HG03280 (cell line): ENCODE measurements around the gene PARD6G.
"Not testable (repeated sequence)": the region's sequence is repeated elsewhere in the genome, so short reads cannot be mapped to it uniquely, and the experiment has no call there.

Experiments
- ATAC-seq: cut with Tn5 transposase; IDR thresholded peaks from one replicate; pipeline ENCODE4 v1.9.1; 2021; ENCODE audit warnings: mild to moderate bottlenecking, moderate library complexity; ENCODE audit not compliant: unreplicated experiment

Gene PARD6G

GRCh38 chr18:80247393-80247841, at the start of gene PARD6G:
TSS of gene PARD6G (minus strand) at chr18:80247514. CDS start at chr18:80247348, 166 bp downstream.
- peak; percentile 78 for ATAC-seq

DNA sequence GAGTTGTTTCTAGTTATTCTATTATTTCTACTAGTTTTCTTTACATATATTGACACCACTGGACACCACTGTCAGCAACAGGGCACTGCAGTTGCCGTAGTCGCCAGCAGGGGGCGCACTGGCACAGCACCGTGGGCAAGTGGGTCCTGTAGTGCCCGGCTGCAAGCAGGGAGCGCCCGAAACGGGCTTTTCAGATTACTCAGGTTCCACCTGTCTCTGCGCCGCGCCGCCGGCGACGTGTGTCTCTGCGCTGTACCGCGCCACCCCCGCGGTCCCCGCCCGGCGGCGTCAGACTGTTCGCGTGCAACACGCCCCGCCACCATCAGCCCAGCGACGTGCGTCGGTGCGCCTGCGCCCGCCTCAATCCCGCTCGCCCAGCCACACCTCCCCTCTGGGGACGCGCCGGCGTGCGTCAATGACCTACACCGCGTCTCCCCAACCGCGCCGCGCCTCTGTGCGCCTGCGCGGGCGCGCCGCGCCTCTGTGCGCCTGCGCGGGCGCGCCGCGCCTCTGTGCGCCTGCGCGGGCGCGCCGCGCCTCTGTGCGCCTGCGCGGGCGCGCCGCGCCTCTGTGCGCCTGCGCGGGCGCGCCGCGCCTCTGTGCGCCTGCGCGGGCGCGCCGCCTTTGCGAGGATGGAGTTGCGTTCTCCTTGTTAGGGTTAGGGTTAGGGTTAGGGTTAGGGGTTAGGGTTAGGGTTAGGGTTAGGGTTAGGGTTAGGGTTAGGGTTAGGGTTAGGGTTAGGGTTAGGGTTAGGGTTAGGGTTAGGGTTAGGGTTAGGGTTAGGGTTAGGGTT, 15.1 kb upstream of the PARD6G start:
- ATAC-seq = not testable (repeated sequence)

DNA sequence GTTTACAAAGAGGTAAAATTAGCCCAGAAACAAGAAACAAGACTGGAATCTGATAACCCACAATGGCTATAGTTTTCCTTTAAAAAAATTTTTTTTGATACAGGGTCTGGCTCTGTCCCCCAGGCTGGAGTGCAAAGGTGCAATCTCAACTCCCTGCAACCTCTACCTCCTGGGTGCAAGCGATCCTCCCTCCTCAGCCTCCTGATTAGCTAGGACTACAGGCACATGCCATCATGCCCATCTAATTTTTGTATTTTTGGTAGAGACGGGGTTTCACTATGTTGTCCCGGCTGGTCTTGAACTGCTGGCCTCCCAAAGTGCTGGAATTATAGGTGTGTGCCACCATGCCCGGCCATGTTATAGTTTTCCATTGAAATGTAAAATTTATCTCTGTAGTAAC, 12.3 kb upstream of the PARD6G start:
- ATAC-seq = no peak

- ATAC-seq = no peak
Observed at GRCh38 chr18:80258640-80259039, 11.3 kb upstream of the PARD6G start.

DNA sequence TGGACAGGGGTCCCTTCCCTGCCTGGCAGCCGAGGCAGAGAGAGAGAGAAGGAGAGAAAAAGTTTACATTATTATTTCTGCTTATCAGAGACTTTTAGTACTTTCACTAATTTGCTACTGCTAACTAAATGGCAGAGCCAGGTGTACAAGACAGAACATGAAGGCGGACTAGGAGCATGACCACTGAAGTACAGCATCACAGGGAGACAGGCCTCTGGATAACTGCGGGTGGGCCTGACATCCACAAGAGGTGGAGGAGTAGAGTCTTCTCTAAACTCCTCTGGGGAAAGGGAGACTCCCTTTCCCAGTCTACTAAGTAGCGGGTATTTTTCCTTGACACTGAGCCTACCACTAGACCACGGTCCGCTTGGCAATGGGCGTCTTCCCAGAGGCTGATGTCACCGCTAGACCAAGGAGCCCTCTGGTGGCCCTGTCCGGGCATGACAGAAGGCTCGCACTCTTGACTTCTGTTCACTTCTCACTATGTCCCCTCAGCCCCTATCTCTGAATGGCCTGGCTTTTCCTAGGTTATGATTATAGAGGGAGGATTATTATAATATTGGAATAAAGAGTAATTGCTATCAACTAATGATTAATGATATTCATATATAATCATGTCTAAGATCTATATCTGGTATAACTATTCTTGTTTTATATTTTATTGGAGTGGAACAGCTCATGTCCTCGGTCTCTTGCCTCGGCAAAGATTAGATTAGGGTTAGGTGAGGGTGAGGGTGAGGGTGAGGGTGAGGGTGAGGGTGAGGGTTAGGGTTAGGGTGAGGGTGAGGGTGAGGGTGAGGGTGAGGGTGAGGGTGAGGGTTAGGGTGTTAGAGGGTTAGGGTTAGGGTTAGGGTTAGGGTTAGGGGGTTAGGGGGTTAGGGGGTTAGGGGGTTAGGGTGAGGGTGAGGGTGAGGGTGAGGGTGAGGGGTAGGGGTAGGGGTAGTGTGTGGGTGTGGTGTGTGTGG, 10.5 kb upstream of the PARD6G start:
- not testable (repeated sequence) for ATAC-seq

DNA sequence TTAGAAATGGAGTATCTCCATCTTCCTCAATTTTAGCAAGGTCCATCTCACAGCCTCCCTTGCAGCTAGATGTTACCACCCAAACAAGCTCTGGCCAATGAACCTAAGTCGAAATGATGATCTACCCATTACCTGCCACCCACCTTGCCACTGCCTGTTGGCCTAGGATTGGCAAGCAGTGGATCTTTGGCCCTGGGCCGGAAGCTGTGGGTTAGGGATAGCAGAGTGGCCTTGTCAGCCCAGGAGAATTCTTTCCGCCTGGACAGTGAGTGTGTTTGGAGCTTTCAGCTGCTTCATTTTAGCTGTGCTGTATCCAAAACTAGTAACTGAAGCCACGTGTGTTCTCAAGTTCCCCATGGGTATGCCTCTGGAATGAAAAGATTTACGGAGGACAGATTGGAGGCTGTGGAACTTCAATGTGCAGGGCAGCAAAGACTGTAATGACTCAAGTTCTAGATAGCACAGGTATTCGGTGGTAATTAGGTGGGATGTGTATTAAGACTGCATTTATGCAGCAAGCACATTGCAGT, 7.7 kb upstream of the PARD6G start:
- ATAC-seq = no peak

DNA sequence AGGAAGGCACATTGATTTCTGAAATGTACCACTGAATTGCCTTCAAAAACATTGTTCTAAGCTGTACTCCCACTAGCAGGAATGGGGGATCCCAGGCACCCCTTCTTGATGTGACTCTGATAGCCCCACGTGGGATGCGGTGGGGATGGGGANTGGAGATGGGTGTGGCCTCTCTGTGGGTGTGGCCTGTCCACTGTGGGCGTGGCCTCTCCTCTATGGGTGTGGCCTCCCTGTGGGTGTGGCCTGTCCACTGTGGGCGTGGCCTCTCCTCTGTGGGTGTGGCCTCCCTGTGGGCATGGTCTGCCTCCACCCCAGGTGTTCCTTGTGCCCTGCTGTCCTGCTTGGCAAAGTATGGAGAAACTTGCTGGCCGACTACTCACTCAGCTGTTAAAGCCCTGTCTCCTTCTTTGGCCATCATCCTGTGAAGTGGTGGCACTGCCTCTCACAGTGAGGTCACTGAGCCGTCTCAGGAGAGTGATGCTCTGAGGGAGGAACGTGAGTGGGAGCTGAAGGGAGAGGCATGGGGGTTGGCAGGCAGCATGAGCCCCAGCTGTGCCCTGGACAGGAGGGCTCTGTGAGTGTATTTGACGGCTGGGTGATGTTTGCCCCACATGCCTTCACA, 6.7 kb upstream of the PARD6G start:
- no peak for ATAC-seq

DNA sequence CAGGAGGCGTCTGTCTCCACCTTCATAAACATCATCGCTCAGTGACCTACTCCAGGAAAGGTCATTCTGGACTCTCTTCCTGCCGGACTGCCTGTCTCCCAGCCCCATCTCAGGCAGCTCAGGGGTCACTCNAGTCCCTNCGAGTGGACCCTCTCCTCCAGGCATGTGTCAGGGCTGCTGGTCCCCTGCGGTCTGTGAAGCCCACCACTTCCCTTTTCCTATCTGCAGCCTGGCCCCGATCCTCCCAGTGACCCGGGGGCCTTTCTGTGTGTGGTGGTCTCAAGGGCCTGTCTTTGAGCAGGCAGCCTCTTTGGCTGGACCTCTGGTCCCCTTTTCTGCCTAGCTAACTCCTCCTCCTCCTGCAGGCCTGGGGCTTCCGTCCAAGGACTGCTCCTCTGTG, 5.9 kb upstream of the PARD6G start:
- no peak for ATAC-seq

DNA sequence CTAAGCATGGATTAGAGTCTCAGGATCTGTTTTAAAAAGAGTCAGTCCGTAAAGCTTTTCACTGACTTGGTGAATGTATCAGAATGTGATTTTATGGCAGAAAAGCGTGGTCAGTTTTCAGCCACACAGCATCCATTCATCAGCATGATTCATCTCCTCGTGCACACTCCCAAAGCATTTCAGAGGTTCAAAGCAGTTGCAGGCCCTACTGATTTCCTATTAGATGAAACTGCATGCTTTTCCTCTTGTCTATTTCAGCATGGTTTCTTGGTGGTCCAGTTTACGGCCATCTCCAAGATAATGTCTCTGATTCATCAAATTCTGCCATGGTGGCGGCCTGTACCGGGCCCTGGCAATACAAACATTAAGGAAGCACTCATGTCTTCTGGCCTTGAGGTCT, 4.8 kb upstream of the PARD6G start:
- no peak for ATAC-seq

DNA sequence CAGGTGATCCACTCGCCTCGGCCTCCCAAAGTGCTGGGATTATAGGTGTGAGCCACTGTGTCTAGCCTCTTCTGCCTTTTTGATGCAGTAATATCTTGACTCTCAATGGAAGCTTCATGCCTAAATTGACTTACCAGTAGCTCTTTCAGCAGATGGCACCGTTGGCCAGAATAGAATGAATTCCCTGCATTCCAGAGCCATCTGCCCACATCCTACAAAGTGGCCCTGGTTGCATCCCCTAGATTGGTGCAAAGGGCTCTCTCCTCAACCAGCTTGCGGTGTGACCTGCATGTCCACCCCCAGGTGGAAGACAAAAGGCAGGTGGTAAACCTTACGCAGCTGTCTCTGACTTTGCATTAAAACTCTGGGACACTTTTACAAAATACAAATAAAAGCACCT, 4.4 kb upstream of the PARD6G start:
- no peak for ATAC-seq

DNA sequence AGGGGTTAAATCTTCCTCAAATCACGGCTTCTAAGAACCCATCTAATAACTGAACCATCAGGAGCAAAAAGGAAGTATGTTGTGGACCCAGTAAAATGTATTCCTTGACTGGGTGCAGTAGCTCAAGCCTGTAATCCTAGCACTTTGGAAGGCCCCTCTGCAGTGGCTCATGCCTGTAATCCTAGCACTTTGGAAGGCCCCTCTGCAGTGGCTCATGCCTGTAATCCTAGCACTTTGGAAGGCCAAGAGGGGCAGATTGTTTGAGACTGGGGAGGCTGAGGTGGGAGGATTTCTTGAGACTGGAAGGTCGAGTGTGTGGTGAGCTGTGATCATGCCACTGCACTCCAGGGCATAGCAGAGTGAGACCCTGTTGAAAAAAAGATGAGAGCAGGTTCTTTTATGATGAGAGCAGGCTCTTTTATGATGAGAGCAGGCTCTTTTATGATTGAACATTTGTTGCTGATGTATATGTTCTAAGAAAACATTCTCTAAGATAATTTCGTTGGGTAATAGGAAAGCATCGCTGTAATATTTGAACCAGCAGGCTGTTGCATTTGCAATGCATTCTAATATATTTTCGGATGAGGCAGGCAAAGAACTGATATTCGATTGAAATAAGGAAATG, 3.5 kb upstream of the PARD6G start:
- ATAC-seq = no peak

GRCh38 chr18:80249217-80250093, 2.1 kb upstream of the PARD6G start:
- no peak for ATAC-seq

DNA sequence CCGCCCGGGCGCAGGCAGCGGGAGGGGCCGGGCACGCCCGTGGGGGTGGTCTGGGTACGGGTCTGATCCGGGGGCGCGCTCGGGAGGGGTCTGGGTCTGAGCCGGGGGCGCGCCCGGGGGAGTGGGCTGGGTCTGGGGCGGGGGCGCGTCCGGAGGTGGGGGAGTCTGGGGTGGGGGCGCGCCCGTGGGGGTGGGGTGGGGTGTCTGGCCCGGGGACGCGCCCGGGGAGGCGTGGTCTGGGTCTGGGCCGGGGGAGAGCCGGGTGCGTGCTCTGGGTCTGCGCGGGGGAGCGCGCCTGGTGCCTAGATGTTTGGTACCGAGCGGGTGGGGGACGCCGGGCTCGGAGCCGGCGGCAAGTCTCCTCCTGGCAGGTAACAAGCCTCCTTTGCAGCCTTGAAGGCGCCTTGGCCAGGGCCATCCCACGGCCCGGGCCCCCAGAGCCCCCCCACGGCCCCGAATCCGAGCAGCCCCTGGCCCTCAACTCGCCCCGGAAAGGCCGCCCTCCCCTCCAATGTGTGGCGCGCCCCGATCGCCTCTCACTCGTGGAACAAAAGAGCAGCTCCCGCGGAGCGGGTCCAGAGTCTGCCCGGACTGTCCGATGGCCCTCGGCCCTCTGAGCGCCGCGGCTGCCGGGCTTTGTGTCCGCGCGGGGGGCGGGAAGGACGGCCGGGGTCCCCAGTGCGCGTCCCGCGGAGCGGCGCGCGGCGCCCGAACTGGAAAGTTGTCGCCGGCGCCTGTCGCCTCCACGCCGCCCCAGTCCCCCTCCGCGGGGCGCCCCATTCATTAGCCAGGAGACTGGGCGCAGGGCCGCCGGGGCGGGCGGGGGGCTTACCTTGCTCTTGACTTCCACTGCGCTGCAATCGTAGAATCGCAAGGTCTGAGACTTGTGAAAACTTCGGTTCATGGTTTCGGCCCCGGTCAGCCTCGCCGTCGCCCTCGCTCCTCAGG, 595 bp downstream of the PARD6G start:
- ATAC-seq = peak; percentile 28

- no peak for ATAC-seq
Observed at GRCh38 chr18:80245781-80246444, 1.4 kb downstream of the PARD6G start.

DNA sequence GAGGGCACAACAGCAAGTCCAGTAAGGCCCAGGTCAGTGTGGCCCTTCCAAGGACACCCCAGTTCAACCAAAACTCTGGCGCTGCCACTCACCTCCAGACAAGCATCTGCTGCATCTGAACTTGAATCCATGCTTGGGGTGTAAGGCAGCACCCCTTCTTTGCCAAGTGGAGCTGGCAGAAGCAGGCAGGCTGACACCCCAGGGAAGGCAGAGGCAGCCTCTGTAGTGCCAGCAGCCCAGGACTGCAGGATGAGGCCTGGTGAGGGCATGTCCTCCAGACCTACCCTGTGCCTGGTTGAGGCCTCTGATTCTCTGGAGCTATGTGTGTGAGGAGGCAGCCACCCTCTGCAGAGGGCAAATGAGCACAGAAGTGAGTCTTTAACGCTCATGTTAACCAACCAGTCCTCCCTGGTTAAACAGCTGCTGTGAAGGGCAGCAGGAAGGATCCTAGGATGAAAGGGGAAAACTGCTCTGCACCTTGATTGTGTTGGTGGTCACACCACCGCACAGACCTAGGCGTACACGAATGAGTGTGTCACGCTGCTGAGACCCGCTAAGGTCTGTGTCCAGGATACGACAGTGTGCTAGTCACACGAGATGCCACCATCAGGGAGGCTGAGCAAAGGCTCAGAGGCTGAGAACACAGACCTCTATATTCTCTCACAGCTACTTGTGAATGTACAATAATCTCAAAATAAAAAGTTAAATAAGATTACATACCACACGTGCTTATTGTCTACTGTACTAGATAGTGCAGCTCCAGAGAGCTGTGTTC, 2.2 kb downstream of the PARD6G start:
- ATAC-seq = no peak

GRCh38 chr18:80244167-80244566, 3.1 kb downstream of the PARD6G start:
- no peak for ATAC-seq

- no peak for ATAC-seq
Observed at GRCh38 chr18:80243204-80243603, 4.1 kb downstream of the PARD6G start.
